ENCODE results near the gene ASTN1.

The ASTN1 gene

DNA sequence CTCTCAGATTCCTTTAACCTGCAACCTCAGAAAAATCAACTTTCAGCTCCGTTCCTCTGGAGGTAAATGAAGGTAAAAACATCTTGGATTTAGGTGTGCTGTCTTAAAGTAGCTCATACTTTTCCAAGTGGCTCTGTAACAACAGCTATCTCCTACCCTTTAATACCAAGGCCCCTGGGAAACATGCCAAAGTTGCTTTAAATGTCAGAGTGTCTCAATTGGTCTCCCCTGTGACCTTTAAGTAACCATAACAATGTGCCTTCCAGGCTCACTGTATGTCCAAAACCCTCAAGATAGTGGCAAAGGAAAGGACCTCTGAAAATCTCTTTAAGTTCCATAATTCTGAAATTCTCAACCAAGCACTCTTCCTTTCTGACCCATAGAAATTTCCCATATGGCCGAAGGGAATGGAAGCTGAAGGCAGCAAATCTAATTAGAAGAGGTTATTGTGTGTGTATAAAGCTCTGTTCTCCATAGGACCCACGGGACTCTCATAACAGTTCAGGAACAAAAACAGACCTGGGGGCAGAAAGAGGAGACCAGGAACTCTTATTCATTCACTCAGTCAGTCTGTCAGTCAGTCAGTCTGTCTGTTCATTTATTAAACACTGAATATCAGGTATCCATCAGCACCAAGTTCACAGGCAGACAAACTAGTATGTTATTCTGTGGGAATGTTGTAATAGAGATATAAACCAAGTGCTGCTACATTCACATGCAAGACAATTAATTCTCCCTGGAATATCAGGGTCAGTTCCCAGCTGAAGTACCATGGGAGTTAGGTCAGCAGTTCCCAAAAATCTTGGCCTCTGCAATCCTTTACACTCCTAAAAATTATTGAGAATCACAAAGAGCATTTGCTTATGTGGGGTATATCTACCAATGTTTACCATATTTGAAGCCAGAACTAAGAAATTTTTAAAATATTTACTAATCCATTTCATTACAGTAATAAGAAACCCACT lies 19.1 kb downstream of the ASTN1 start:
- no peak overlapping the region for H3K27ac ChIP-seq (ENCODE audit: extremely low read depth, low read depth, low read length)
- CTCF ChIA-PET = interaction anchor here (0.7 to 1.4 kb wide), 2 partner anchors 15 to 110 kb away, joined by 3 read pairs; no protein-coding TSS in a partner anchor
- POLR2A ChIA-PET = no interaction called here
- peaks cover 3% of the 10 kb centered on the region for H3K4me1 ChIP-seq (ENCODE audit: control insufficient read depth, insufficient read depth, low read length)
- no peak overlapping the region for H3K4me3 ChIP-seq (ENCODE audit: low read depth, low read length)
- no peaks in the 10 kb centered on the region for H3K9me3 ChIP-seq (ENCODE audit: control insufficient read depth, insufficient read depth, low read depth, low read length)
- no peaks in the 10 kb centered on the region for H3K36me3 ChIP-seq (ENCODE audit: control insufficient read depth in 2 of 2, insufficient read depth in 1 of 2, low read length in 2 of 2)
- TF ChIP-seq, protein P1, sequence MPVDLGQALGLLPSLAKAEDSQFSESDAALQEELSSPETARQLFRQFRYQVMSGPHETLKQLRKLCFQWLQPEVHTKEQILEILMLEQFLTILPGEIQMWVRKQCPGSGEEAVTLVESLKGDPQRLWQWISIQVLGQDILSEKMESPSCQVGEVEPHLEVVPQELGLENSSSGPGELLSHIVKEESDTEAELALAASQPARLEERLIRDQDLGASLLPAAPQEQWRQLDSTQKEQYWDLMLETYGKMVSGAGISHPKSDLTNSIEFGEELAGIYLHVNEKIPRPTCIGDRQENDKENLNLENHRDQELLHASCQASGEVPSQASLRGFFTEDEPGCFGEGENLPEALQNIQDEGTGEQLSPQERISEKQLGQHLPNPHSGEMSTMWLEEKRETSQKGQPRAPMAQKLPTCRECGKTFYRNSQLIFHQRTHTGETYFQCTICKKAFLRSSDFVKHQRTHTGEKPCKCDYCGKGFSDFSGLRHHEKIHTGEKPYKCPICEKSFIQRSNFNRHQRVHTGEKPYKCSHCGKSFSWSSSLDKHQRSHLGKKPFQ (tag by site-specific recombination; IDR thresholded peaks at IDR 0.05) = no peak
- TF ChIP-seq, protein P2, sequence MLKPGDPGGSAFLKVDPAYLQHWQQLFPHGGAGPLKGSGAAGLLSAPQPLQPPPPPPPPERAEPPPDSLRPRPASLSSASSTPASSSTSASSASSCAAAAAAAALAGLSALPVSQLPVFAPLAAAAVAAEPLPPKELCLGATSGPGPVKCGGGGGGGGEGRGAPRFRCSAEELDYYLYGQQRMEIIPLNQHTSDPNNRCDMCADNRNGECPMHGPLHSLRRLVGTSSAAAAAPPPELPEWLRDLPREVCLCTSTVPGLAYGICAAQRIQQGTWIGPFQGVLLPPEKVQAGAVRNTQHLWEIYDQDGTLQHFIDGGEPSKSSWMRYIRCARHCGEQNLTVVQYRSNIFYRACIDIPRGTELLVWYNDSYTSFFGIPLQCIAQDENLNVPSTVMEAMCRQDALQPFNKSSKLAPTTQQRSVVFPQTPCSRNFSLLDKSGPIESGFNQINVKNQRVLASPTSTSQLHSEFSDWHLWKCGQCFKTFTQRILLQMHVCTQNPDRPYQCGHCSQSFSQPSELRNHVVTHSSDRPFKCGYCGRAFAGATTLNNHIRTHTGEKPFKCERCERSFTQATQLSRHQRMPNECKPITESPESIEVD (tag by site-specific recombination; IDR thresholded peaks at IDR 0.05) = peak; percentile 38; the same call in 1 of the 2 replicates
- TF ChIP-seq OSR2 (tag by site-specific recombination; IDR thresholded peaks at IDR 0.05) (0 out of 2 replicates have a peak, but pooled peaks have one; percentile 16), ZNF561 (tag by site-specific recombination; IDR thresholded peaks at IDR 0.05; ENCODE audit: borderline replicate concordance) (peak; percentile 60; the same call in 1 of the 2 replicates), REPIN1 (tag by site-specific recombination; IDR thresholded peaks at IDR 0.05; ENCODE audit: low read depth) (no peak), ZBTB8A (tag by site-specific recombination; IDR thresholded peaks at IDR 0.05) (no peak), ZNF623 (tag by site-specific recombination; IDR thresholded peaks at IDR 0.05) (no peak), ZNF707 (tag by site-specific recombination; IDR thresholded peaks at IDR 0.05) (no peak), ZNF624 (tag by site-specific recombination; IDR thresholded peaks at IDR 0.05) (no peak), KLF10 (tag by site-specific recombination; IDR thresholded peaks at IDR 0.05) (no peak), ZNF626 (tag by site-specific recombination; IDR thresholded peaks at IDR 0.05) (no peak), FEZF1 (tag by site-specific recombination; IDR thresholded peaks at IDR 0.05) (peak; percentile 28; the same call in 1 of the 2 replicates)
- TF ChIP-seq, protein P3, sequence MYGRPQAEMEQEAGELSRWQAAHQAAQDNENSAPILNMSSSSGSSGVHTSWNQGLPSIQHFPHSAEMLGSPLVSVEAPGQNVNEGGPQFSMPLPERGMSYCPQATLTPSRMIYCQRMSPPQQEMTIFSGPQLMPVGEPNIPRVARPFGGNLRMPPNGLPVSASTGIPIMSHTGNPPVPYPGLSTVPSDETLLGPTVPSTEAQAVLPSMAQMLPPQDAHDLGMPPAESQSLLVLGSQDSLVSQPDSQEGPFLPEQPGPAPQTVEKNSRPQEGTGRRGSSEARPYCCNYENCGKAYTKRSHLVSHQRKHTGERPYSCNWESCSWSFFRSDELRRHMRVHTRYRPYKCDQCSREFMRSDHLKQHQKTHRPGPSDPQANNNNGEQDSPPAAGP (tag by site-specific recombination; IDR thresholded peaks at IDR 0.05) = no peak
- TF ChIP-seq, protein P4, sequence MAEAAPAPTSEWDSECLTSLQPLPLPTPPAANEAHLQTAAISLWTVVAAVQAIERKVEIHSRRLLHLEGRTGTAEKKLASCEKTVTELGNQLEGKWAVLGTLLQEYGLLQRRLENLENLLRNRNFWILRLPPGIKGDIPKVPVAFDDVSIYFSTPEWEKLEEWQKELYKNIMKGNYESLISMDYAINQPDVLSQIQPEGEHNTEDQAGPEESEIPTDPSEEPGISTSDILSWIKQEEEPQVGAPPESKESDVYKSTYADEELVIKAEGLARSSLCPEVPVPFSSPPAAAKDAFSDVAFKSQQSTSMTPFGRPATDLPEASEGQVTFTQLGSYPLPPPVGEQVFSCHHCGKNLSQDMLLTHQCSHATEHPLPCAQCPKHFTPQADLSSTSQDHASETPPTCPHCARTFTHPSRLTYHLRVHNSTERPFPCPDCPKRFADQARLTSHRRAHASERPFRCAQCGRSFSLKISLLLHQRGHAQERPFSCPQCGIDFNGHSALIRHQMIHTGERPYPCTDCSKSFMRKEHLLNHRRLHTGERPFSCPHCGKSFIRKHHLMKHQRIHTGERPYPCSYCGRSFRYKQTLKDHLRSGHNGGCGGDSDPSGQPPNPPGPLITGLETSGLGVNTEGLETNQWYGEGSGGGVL (tag by site-specific recombination; IDR thresholded peaks at IDR 0.05) = no peak

DNA sequence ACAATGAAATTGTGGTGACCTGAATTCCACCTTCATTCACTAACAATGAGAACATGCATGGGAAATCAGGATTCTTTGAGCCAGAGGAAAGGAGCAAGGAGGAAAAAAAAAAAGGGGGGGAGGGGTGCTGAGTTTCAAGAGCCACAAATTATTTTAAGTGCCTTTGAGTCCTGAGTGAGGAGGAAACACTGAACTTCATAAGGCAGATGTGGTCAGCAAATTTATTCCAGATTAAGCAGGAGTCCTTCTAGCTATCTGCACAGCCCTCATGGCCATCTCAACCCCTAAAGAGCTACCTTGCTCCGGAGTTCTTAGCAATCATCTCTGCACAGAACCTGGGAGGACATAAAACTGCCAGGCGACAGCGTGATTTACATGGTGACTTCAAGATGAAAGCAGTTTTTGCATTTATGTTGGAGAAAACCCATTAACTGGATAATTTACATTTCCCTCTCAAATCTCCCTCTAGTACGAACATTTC lies 21.7 kb downstream of the ASTN1 start:
- H3K4me3 ChIP-seq (ENCODE audit: low read depth, low read length) = no peak overlapping the region
- POLR2A ChIA-PET = no interaction called here
- TF ChIP-seq, protein P5, sequence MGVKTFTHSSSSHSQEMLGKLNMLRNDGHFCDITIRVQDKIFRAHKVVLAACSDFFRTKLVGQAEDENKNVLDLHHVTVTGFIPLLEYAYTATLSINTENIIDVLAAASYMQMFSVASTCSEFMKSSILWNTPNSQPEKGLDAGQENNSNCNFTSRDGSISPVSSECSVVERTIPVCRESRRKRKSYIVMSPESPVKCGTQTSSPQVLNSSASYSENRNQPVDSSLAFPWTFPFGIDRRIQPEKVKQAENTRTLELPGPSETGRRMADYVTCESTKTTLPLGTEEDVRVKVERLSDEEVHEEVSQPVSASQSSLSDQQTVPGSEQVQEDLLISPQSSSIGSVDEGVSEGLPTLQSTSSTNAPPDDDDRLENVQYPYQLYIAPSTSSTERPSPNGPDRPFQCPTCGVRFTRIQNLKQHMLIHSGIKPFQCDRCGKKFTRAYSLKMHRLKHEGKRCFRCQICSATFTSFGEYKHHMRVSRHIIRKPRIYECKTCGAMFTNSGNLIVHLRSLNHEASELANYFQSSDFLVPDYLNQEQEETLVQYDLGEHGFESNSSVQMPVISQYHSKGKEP (tag by site-specific recombination; IDR thresholded peaks at IDR 0.05) = peak; percentile 72; the same call in 1 of the 2 replicates
- no peak for TF ChIP-seq ZNF2 (tag by site-specific recombination; IDR thresholded peaks at IDR 0.05)
- TF ChIP-seq SETDB1 (IDR thresholded peaks at IDR 0.05; ENCODE audit: insufficient read length, low read length) = no peak
- TF ChIP-seq FEZF1 (tag by site-specific recombination; IDR thresholded peaks at IDR 0.05) = 0 out of 2 replicates have a peak, but pooled peaks have one; percentile 23
- TF ChIP-seq, protein P6, sequence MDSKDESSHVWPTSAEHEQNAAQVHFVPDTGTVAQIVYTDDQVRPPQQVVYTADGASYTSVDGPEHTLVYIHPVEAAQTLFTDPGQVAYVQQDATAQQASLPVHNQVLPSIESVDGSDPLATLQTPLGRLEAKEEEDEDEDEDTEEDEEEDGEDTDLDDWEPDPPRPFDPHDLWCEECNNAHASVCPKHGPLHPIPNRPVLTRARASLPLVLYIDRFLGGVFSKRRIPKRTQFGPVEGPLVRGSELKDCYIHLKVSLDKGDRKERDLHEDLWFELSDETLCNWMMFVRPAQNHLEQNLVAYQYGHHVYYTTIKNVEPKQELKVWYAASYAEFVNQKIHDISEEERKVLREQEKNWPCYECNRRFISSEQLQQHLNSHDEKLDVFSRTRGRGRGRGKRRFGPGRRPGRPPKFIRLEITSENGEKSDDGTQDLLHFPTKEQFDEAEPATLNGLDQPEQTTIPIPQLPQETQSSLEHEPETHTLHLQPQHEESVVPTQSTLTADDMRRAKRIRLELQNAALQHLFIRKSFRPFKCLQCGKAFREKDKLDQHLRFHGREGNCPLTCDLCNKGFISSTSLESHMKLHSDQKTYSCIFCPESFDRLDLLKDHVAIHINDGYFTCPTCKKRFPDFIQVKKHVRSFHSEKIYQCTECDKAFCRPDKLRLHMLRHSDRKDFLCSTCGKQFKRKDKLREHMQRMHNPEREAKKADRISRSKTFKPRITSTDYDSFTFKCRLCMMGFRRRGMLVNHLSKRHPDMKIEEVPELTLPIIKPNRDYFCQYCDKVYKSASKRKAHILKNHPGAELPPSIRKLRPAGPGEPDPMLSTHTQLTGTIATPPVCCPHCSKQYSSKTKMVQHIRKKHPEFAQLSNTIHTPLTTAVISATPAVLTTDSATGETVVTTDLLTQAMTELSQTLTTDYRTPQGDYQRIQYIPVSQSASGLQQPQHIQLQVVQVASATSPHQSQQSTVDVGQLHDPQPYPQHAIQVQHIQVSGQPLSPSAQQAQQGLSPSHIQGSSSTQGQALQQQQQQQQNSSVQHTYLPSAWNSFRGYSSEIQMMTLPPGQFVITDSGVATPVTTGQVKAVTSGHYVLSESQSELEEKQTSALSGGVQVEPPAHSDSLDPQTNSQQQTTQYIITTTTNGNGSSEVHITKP (tag by site-specific recombination; IDR thresholded peaks at IDR 0.05) = peak; percentile 53

More for the DNA sequence above, 21.7 kb downstream of the ASTN1 start:
- no peaks in the 10 kb centered on the region for H3K9me3 ChIP-seq (ENCODE audit: control insufficient read depth, insufficient read depth, low read depth, low read length)
- H3K27ac ChIP-seq (ENCODE audit: extremely low read depth, low read depth, low read length) = no peak overlapping the region
- no peaks in the 10 kb centered on the region for H3K36me3 ChIP-seq (ENCODE audit: control insufficient read depth in 2 of 2, insufficient read depth in 1 of 2, low read length in 2 of 2)
- CTCF ChIA-PET = interaction anchor here (1.1 kb wide), 1 partner anchor 39 kb away, joined by 3 read pairs; no protein-coding TSS in a partner anchor
- H3K4me1 ChIP-seq (ENCODE audit: control insufficient read depth, insufficient read depth, low read length) = peaks cover 3% of the 10 kb centered on the region
